Measurements from ENCODE around the gene FHL2.
"Not testable (repeated sequence)": the region's sequence is repeated elsewhere in the genome, so short reads cannot be mapped to it uniquely, and the experiment has no call there.

DNA sequence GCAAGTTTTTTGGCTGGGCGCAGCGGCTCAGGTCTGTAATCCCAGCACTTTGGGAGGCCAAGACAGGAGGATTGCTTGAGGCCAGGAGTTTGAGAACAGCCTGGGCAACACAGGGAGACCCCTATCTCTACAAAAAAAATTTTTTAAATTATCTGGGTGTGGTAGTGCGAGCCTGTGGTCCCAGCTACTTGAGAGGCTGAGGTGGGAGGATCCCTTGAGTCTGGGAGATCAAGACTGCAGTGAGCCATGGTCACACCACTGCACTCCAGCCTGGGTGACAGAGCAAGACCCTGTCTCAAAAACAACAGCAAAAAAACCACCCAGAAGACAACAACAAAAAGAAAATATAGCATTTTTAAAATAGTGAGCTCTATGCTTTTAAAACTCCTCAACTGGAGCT lies 71.6 kb downstream of the FHL2 start:
- TF ChIP-seq, protein P1, sequence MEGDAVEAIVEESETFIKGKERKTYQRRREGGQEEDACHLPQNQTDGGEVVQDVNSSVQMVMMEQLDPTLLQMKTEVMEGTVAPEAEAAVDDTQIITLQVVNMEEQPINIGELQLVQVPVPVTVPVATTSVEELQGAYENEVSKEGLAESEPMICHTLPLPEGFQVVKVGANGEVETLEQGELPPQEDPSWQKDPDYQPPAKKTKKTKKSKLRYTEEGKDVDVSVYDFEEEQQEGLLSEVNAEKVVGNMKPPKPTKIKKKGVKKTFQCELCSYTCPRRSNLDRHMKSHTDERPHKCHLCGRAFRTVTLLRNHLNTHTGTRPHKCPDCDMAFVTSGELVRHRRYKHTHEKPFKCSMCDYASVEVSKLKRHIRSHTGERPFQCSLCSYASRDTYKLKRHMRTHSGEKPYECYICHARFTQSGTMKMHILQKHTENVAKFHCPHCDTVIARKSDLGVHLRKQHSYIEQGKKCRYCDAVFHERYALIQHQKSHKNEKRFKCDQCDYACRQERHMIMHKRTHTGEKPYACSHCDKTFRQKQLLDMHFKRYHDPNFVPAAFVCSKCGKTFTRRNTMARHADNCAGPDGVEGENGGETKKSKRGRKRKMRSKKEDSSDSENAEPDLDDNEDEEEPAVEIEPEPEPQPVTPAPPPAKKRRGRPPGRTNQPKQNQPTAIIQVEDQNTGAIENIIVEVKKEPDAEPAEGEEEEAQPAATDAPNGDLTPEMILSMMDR (IDR thresholded peaks at IDR 0.05), result not testable (repeated sequence)
- TF ChIP-seq POLR2A (IDR thresholded peaks at IDR 0.05), result not testable (repeated sequence)

Data from Peyer's patch (tissue), 4 donors.